Keratinocyte (primary cell): Measurements from ENCODE around the gene TDP1. TPM values are rescaled to one million over a fixed set of nuclear protein-coding genes. Genes with fewer than 3 reads are reported as not detected.

Experiments
- DNase-seq: peaks from one replicate; pipeline ENCODE4 v3.0.0-alpha.2; 2011; ENCODE audit warnings: low read depth, missing footprints, low spot score
- FAIRE-seq: peaks from 2 replicates; lab custom pipeline; 2011; peaks lifted over from hg19 to GRCh38; lab: Jason Lieb, UNC
- H2AFZ ChIP-seq: 2 replicates; pipeline ENCODE4 v1.6.0; 2012; ENCODE audit warnings: low read length, control low read depth, inconsistent platforms; ENCODE audit not compliant: control insufficient read depth
- H3K27ac ChIP-seq: 2 replicates; pipeline ENCODE4 v1.5.1; 2011; ENCODE audit warnings: low read length; ENCODE audit not compliant: control insufficient read depth, insufficient read depth
- H3K27me3 ChIP-seq: 3 replicates; pipeline ENCODE4 v1.6.0; 2011; ENCODE audit warnings: low read length; ENCODE audit not compliant: control insufficient read depth, insufficient read depth; ENCODE audit errors: extremely low read depth
- H3K36me3 ChIP-seq, 2 experiments: 2 replicates in 1 of 2; 3 replicates in 1 of 2; pipeline ENCODE4 v1.5.1; 2011; ENCODE audit warnings: low read length in 2 of 2, mild to moderate bottlenecking in 1 of 2; ENCODE audit not compliant: control insufficient read depth in 2 of 2, insufficient read depth in 2 of 2; ENCODE audit errors: extremely low read depth in 1 of 2
- H3K4me1 ChIP-seq: 3 replicates; pipeline ENCODE4 v1.5.1; 2011; ENCODE audit warnings: low read length; ENCODE audit not compliant: control insufficient read depth, insufficient read depth; ENCODE audit errors: extremely low read depth
- H3K4me2 ChIP-seq: 3 replicates; pipeline ENCODE4 v1.6.0; 2011; ENCODE audit warnings: low read depth, low read length; ENCODE audit not compliant: control insufficient read depth, insufficient read depth; ENCODE audit errors: extremely low read depth
- H3K4me3 ChIP-seq, 3 experiments: fragments of 200-600 bp in 1 of 3; sonication (generic) in 1 of 3; 2 replicates in 2 of 3; 3 replicates in 1 of 3; pipeline ENCODE4 v1.5.1; 2011 to 2016; ENCODE audit warnings: low read length in 3 of 3, mild to moderate bottlenecking in 3 of 3, control low read depth in 2 of 3, inconsistent platforms in 1 of 3, low read depth in 1 of 3, mixed read lengths in 1 of 3, mixed run types in 1 of 3, moderate library complexity in 1 of 3; ENCODE audit not compliant: control insufficient read depth in 2 of 3, insufficient read depth in 2 of 3; ENCODE audit errors: extremely low read depth in 1 of 3
- H3K79me2 ChIP-seq: 2 replicates; pipeline ENCODE4 v1.6.0; 2012; ENCODE audit warnings: low read length; ENCODE audit not compliant: control insufficient read depth, insufficient read depth
- H3K9ac ChIP-seq: 3 replicates; pipeline ENCODE4 v1.6.0; 2011; ENCODE audit warnings: low read length; ENCODE audit not compliant: control insufficient read depth, insufficient read depth; ENCODE audit errors: extremely low read depth
- H3K9me1 ChIP-seq: 3 replicates; pipeline ENCODE4 v1.6.0; 2011; ENCODE audit warnings: low read length; ENCODE audit not compliant: control insufficient read depth, insufficient read depth; ENCODE audit errors: extremely low read depth
- H3K9me3 ChIP-seq: 2 replicates; pipeline ENCODE4 v1.5.1; 2012; ENCODE audit warnings: low read depth, low read length; ENCODE audit not compliant: control insufficient read depth
- H4K20me1 ChIP-seq: 3 replicates; pipeline ENCODE4 v1.6.0; 2011; ENCODE audit warnings: low read length; ENCODE audit not compliant: control insufficient read depth, insufficient read depth; ENCODE audit errors: extremely low read depth
- EZH2 ChIP-seq: IDR thresholded peaks from one replicate; pipeline ENCODE4 v1.6.1; 2012; ENCODE audit warnings: inconsistent platforms, mild to moderate bottlenecking, low read length, moderate library complexity
- dilution Hi-C: fragments of 300-500 bp; cut with MboI; formaldehyde crosslinking; loops from one replicate; pipeline ENCODE4 v1.7.0; 2020; ENCODE audit warnings: low sequenced_read_pairs; ENCODE audit not compliant: extremely low pct_ligation_motif_present
- polyA plus RNA-seq, 5 experiments: library from polyadenylated mRNA; depleted of rRNA in 3 of 5; stranded (reverse) in 3 of 5; stranded (forward) in 1 of 5; unstranded in 1 of 5; fragments of >200 nt; gene quantifications; 1 replicate in 1 of 5; 2 replicates in 3 of 5; 3 replicates in 1 of 5; pipeline versions ENCODE4 v1.2.1 to v1.2.3, GENCODE V29; 2011 to 2012; ENCODE audit warnings: missing spikeins in 2 of 5, low read depth in 1 of 5, low replicate concordance in 1 of 5
- TF ChIP-seq, protein P1 (sequence below), 3 experiments: IDR thresholded peaks in 1 of 3; conservative IDR thresholded peaks in 1 of 3; optimal IDR thresholded peaks in 1 of 3; 2 replicates in 2 of 3; 3 replicates in 1 of 3; pipeline versions ENCODE3 to v1.5.1; 2011; ENCODE audit warnings: low read length in 3 of 3, mild to moderate bottlenecking in 3 of 3, moderate library complexity in 2 of 3, control low read depth in 1 of 3, inconsistent platforms in 1 of 3; ENCODE audit not compliant: insufficient read depth in 2 of 3; ENCODE audit errors: extremely low read depth in 1 of 3

Gene TDP1
- polyA plus RNA-seq, 1 donor (not counting 4 experiments of a cell fraction or from before 2014, with no cell fraction given), result 24.9 TPM

DNA sequence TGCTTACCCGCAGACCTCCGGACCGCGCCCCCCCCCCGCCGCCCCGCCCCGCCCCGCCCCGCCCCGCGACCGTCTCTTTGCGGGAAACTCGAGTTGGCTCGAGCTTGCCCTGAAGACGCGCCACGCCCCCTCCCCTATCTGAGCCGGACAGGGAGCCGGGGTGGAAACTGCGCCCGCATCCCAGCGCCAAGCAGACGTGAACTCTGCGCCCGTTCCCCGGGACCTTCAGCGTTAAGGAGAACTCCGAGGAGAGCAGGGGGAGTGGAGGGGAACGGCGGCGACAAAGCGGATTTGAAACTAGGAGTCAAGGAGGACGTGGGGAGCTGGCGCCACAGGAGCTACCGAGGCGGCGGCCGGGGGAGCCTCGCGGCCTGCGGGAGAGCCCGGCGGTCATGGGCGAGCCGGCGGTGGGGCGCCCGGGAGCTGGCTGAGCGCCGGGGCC is 106.0 kb downstream of the TDP1 start, which contains the start of gene KCNK13:
KCNK13 (plus strand) TSS at position 310 of the 442 bp plus-strand sequence. CDS start 212 bp downstream, outside the sequence.
- no peaks in the 10 kb centered on the region for H4K20me1 ChIP-seq
- H3K9ac ChIP-seq, result no peak within 1 kb of the TSS
- H3K4me2 ChIP-seq, result peak within 1 kb of the TSS; percentile 70
- H3K4me3 ChIP-seq, result peak within 1 kb of the TSS; percentile 36 to 58 (median 42)
- H3K9me3 ChIP-seq, result no peaks in the 10 kb centered on the region
- peaks cover 55% of the 10 kb centered on the region for H3K27me3 ChIP-seq
- dilution Hi-C loops, result no loop called here
- peaks cover 7% of the 10 kb centered on the region for H3K4me1 ChIP-seq
- H3K36me3 ChIP-seq, result no peaks in the 10 kb centered on the region
- no peaks in the 10 kb centered on the region for H3K9me1 ChIP-seq
- no peak within 1 kb of the TSS for H3K27ac ChIP-seq
- no peak within 1 kb of the TSS for H2AFZ ChIP-seq
- FAIRE-seq, result no peak
- H3K79me2 ChIP-seq, result no peaks in the 10 kb centered on the region
- peak; percentile 40 for TF ChIP-seq EZH2
- TF ChIP-seq, protein P1, sequence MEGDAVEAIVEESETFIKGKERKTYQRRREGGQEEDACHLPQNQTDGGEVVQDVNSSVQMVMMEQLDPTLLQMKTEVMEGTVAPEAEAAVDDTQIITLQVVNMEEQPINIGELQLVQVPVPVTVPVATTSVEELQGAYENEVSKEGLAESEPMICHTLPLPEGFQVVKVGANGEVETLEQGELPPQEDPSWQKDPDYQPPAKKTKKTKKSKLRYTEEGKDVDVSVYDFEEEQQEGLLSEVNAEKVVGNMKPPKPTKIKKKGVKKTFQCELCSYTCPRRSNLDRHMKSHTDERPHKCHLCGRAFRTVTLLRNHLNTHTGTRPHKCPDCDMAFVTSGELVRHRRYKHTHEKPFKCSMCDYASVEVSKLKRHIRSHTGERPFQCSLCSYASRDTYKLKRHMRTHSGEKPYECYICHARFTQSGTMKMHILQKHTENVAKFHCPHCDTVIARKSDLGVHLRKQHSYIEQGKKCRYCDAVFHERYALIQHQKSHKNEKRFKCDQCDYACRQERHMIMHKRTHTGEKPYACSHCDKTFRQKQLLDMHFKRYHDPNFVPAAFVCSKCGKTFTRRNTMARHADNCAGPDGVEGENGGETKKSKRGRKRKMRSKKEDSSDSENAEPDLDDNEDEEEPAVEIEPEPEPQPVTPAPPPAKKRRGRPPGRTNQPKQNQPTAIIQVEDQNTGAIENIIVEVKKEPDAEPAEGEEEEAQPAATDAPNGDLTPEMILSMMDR (optimal IDR thresholded peaks at IDR 0.05 in 1 of 3, IDR thresholded peaks at IDR 0.05 in 1 of 3, conservative IDR thresholded peaks at IDR 0.05 in 1 of 3; ENCODE audit: extremely low read depth in 1 of 3, insufficient read depth in 2 of 3, low read length in 3 of 3), result no peak
- DNase-seq, result no peak

DNA sequence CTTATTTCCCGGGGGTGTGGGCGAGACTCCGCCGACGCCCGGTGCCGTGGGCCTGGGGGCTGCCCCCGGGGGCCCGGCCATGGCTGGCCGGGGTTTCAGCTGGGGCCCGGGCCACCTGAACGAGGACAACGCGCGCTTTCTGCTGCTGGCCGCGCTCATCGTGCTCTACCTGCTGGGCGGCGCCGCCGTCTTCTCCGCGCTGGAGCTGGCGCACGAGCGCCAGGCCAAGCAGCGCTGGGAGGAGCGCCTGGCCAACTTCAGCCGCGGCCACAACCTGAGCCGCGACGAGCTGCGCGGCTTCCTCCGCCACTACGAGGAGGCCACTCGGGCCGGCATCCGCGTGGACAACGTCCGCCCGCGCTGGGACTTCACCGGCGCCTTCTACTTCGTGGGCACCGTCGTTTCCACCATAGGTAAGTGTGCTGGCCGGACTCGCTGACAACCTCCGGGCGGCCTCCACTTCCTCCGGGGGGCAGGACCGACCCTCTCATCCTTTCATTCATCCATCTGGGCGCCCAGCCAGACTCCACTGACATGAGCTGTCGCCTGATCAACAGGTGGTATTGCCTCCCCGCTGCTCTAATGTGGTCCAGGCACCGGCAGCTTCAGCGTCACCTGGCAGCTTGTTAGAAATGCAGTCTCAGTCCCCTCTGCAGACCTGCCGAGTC is 106.5 kb downstream of the TDP1 start:
- H4K20me1 ChIP-seq, result no peaks in the 10 kb centered on the region
- H3K9ac ChIP-seq, result no peak overlapping the region
- peaks cover 7% of the 10 kb centered on the region for H3K4me1 ChIP-seq
- TF ChIP-seq, protein P1 (optimal IDR thresholded peaks at IDR 0.05 in 1 of 3, IDR thresholded peaks at IDR 0.05 in 1 of 3, conservative IDR thresholded peaks at IDR 0.05 in 1 of 3; ENCODE audit: extremely low read depth in 1 of 3, insufficient read depth in 2 of 3, low read length in 3 of 3), result no peak
- TF ChIP-seq EZH2, result peak; percentile 87
- H3K4me2 ChIP-seq, result peak overlapping the region; percentile 54
- peaks cover 55% of the 10 kb centered on the region for H3K27me3 ChIP-seq
- H3K9me3 ChIP-seq, result no peaks in the 10 kb centered on the region
- H3K9me1 ChIP-seq, result no peaks in the 10 kb centered on the region
- no peak overlapping the region for H2AFZ ChIP-seq
- peak overlapping the region in 2 of 3 experiments; percentile 19 to 42 for H3K4me3 ChIP-seq
- H3K79me2 ChIP-seq, result no peaks in the 10 kb centered on the region
- no peak for FAIRE-seq
- dilution Hi-C loops, result no loop called here
- H3K36me3 ChIP-seq, result no peaks in the 10 kb centered on the region
- H3K27ac ChIP-seq, result no peak overlapping the region
- no peak for DNase-seq
